Measurements from ENCODE around the gene BFSP1. TPM values are rescaled to one million over a fixed set of nuclear protein-coding genes. Genes with fewer than 3 reads are reported as not detected.

Gene BFSP1
- total RNA-seq, 1 donor from 2014 or later: 1.0 TPM

DNA sequence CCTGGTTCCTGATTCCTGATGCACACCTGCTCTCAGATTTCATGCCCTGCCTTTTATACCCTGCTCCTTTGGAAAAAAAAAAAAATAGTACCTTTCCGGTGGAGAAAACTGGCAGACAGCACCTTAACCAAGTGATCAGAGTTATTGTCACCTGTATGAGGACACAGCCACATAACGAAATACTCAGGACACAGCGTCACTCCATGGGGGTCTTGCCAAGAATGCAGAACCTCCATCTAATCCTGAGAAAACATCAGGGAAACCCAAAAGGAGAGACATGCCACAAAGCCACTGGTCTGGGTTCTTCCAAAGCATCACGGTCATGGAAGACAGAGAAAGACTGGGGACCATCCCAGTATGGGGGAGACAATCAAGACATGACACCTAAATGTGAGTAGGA, 29.1 kb downstream of the BFSP1 start:
- H3K9me3 ChIP-seq (ENCODE audit: control insufficient read depth in 3 of 3, low read length in 3 of 3): no peaks in the 10 kb centered on the region
- no peaks in the 10 kb centered on the region for H3K36me3 ChIP-seq (ENCODE audit: control insufficient read depth in 3 of 3, insufficient read depth in 3 of 3, low read length in 3 of 3)
- H3K4me3 ChIP-seq (ENCODE audit: low read length in 3 of 3): no peak overlapping the region
- H3K4me1 ChIP-seq (ENCODE audit: control insufficient read depth in 3 of 3, insufficient read depth in 3 of 3, low read length in 3 of 3): peaks cover 9 to 22% (median 10%) of the 10 kb centered on the region in 3 donors
- no peak overlapping the region for H3K9ac ChIP-seq (ENCODE audit: low read depth in 1 of 3, low read length in 3 of 3)
- no peaks in the 10 kb centered on the region for H3K27me3 ChIP-seq (ENCODE audit: control insufficient read depth in 3 of 3, insufficient read depth in 3 of 3, low read length in 3 of 3)
- no peak overlapping the region for H3K27ac ChIP-seq (ENCODE audit: low read depth, low read length)

DNA sequence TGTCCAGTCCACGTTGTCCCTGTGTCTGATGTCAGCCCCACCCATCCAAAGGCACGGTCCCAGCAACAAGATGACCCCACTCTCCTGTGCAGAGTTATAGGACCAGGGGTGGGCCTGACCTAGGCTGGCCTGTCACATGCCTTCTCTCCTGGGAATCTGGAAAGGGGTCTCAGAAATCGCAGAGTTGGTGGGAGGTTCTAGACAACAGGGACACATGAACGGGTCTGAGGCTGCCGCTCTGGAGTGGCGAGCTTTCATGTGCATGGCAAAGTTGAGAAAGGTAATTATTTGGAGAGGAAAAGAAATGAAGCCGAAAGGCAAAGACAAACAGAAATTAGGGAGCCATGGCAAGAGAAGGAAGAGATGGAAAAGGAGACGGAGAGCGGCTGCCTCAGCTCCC, 29.5 kb downstream of the BFSP1 start:
- no peaks in the 10 kb centered on the region for H3K9me3 ChIP-seq (ENCODE audit: control insufficient read depth in 3 of 3, low read length in 3 of 3)
- no peak overlapping the region for H3K27ac ChIP-seq (ENCODE audit: low read depth, low read length)
- H3K36me3 ChIP-seq (ENCODE audit: control insufficient read depth in 3 of 3, insufficient read depth in 3 of 3, low read length in 3 of 3): no peaks in the 10 kb centered on the region
- no peaks in the 10 kb centered on the region for H3K27me3 ChIP-seq (ENCODE audit: control insufficient read depth in 3 of 3, insufficient read depth in 3 of 3, low read length in 3 of 3)
- H3K4me1 ChIP-seq (ENCODE audit: control insufficient read depth in 3 of 3, insufficient read depth in 3 of 3, low read length in 3 of 3): peaks cover 9 to 22% (median 10%) of the 10 kb centered on the region in 3 donors
- no peak overlapping the region for H3K4me3 ChIP-seq (ENCODE audit: low read length in 3 of 3)
- H3K9ac ChIP-seq (ENCODE audit: low read depth in 1 of 3, low read length in 3 of 3): no peak overlapping the region

DNA sequence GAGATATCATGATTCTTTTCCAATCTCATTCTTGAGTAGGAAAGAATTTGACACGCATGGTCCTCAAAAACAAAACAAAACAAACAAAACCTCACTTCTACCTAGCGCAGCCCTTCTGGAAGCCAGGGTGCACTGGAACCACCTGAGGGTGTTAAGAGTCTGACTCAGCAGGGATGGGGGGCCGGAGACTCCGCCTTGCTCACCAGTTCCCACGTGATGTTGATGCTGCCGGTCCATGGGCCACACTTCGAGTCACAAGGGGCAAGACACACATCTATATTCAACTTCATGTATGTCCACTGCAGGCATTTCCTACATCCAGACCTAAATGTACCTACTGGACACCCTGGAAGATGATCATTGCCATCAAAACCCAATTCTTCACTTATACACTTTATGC, 30.4 kb downstream of the BFSP1 start:
- H3K27me3 ChIP-seq (ENCODE audit: control insufficient read depth in 3 of 3, insufficient read depth in 3 of 3, low read length in 3 of 3): no peaks in the 10 kb centered on the region
- H3K4me1 ChIP-seq (ENCODE audit: control insufficient read depth in 3 of 3, insufficient read depth in 3 of 3, low read length in 3 of 3): peaks cover 9 to 22% (median 10%) of the 10 kb centered on the region in 3 donors
- H3K27ac ChIP-seq (ENCODE audit: low read depth, low read length): no peak overlapping the region
- H3K9ac ChIP-seq (ENCODE audit: low read depth in 1 of 3, low read length in 3 of 3): no peak overlapping the region
- no peak overlapping the region for H3K4me3 ChIP-seq (ENCODE audit: low read length in 3 of 3)
- no peaks in the 10 kb centered on the region for H3K9me3 ChIP-seq (ENCODE audit: control insufficient read depth in 3 of 3, low read length in 3 of 3)
- no peaks in the 10 kb centered on the region for H3K36me3 ChIP-seq (ENCODE audit: control insufficient read depth in 3 of 3, insufficient read depth in 3 of 3, low read length in 3 of 3)

DNA sequence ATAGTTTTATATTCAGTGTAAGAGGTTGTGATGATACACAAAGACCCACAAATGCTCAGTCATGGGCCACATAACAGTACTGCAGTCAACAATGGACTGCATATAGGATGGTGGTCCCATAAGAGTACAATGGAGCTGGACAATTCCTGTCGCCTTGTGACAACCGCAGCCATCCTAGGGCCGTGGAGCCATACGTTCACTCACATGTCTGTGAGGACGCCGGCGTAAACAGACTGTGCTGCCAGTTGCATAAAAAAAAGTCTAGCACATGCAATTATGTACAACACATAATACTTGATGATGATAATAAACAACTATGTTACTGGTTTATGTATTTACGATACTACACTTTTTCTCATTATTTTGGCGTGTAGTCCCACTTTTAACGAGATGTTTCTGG, 30.9 kb downstream of the BFSP1 start:
- Histone ChIP-seq H3K4me1 (ENCODE audit: control insufficient read depth in 3 of 3, insufficient read depth in 3 of 3, low read length in 3 of 3) (peaks cover 6 to 18% (median 8%) of the 10 kb centered on the region in 3 donors), H3K9ac (ENCODE audit: low read depth in 1 of 3, low read length in 3 of 3) (no peak overlapping the region), H3K4me3 (ENCODE audit: low read length in 3 of 3) (no peak overlapping the region), H3K27ac (ENCODE audit: low read depth, low read length) (no peak overlapping the region), H3K27me3 (ENCODE audit: control insufficient read depth in 3 of 3, insufficient read depth in 3 of 3, low read length in 3 of 3) (peaks cover 0 to 2% (median 0%) of the 10 kb centered on the region in 3 donors), H3K9me3 (ENCODE audit: control insufficient read depth in 3 of 3, low read length in 3 of 3) (no peaks in the 10 kb centered on the region), H3K36me3 (ENCODE audit: control insufficient read depth in 3 of 3, insufficient read depth in 3 of 3, low read length in 3 of 3) (no peaks in the 10 kb centered on the region)

DNA sequence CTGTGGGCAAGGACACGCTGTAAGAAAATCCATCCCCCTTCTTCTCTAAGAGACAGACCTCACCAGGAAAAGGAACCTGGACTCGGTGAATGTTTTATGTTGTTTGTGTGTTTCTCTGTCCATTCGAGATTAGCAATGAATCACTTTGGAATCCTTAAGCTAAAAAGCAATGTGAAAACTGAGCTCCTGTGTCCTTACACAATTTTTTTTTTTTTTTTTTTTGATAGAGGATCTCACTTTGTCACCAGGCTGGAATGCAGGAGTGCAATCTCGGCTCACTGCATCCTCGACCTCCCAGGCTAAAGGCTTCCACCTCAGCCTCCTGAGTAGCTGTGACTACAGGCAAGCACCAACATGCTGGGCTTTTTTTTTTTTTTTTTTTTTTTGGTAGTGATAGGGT, 32.1 kb downstream of the BFSP1 start:
- no peak overlapping the region for H3K27ac ChIP-seq (ENCODE audit: low read depth, low read length)
- H3K4me1 ChIP-seq (ENCODE audit: control insufficient read depth in 3 of 3, insufficient read depth in 3 of 3, low read length in 3 of 3): peaks cover 0 to 10% (median 4%) of the 10 kb centered on the region in 3 donors

DNA sequence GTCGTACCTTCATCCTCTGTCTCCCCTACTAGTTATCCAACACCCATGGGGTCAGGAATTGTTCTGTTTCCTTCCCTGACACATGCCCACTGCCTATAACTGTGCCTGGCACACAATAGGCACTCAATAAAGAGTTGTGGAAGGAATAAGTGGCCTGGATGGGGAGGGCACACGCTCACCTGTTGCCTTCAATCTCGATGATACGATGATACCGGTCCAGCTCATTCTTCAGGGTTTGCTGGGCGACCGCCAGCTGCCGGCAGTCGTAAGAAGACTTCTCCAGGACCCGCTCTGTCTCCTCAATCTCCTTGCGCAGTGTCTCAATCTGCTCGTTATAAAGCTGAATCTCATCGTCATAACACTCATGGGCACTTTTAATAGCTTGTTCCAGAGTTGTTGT, 32.5 kb downstream of the BFSP1 start:
- H3K4me1 ChIP-seq (ENCODE audit: control insufficient read depth in 3 of 3, insufficient read depth in 3 of 3, low read length in 3 of 3): peaks cover 0 to 10% (median 4%) of the 10 kb centered on the region in 3 donors
- H3K4me3 ChIP-seq (ENCODE audit: low read length in 3 of 3): no peak overlapping the region
- H3K9ac ChIP-seq (ENCODE audit: low read depth in 1 of 3, low read length in 3 of 3): no peak overlapping the region
- no peak overlapping the region for H3K27ac ChIP-seq (ENCODE audit: low read depth, low read length)
- peaks cover 0 to 2% (median 0%) of the 10 kb centered on the region in 3 donors for H3K27me3 ChIP-seq (ENCODE audit: control insufficient read depth in 3 of 3, insufficient read depth in 3 of 3, low read length in 3 of 3)
- no peaks in the 10 kb centered on the region for H3K9me3 ChIP-seq (ENCODE audit: control insufficient read depth in 3 of 3, low read length in 3 of 3)
- H3K36me3 ChIP-seq (ENCODE audit: control insufficient read depth in 3 of 3, insufficient read depth in 3 of 3, low read length in 3 of 3): no peaks in the 10 kb centered on the region

More for the DNA sequence above, 32.1 kb downstream of the BFSP1 start:
- Histone ChIP-seq H3K4me3 (ENCODE audit: low read length in 3 of 3) (no peak overlapping the region), H3K9ac (ENCODE audit: low read depth in 1 of 3, low read length in 3 of 3) (no peak overlapping the region), H3K27me3 (ENCODE audit: control insufficient read depth in 3 of 3, insufficient read depth in 3 of 3, low read length in 3 of 3) (peaks cover 0 to 2% (median 0%) of the 10 kb centered on the region in 3 donors), H3K9me3 (ENCODE audit: control insufficient read depth in 3 of 3, low read length in 3 of 3) (no peaks in the 10 kb centered on the region), H3K36me3 (ENCODE audit: control insufficient read depth in 3 of 3, insufficient read depth in 3 of 3, low read length in 3 of 3) (no peaks in the 10 kb centered on the region)

DNA sequence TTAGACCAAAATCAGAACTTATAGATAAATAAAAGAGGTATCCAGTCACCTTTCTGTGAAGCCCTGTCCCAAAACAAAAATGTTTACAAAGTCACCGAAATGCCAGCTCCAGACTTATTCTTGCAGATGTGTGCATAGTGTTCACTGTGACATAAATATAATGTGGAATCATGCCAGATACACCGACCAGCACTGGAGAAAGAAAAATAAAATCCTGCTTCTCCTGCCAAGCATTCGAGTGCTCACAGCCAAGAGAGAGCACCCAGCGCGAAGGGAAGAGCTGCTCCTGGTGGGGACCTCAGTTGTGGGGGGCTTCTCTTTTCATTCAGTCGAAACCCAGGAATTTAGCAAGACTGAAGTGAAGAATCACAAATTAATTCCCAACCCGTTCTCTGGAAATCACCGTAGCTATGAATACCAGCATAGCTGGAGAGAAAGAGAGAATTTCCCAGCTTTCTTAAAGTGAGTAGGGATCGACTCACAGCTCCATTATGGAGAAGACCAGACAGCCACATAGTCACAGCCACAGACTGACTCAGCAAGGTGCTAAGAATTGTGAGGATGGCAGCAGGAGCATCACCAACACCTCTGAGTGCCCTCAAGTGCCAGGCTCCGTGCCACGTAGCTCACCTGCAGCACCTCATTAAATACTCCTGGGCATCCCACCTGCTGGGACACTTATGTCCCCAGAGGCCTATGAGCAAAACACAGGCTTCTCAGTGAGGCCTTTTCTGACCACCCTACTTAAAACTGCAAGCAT, 33.2 kb downstream of the BFSP1 start:
- Histone ChIP-seq H3K4me3 (ENCODE audit: low read length in 3 of 3) (no peak overlapping the region), H3K27me3 (ENCODE audit: control insufficient read depth in 3 of 3, insufficient read depth in 3 of 3, low read length in 3 of 3) (peaks cover 0 to 2% (median 0%) of the 10 kb centered on the region in 3 donors), H3K36me3 (ENCODE audit: control insufficient read depth in 3 of 3, insufficient read depth in 3 of 3, low read length in 3 of 3) (no peaks in the 10 kb centered on the region), H3K9me3 (ENCODE audit: control insufficient read depth in 3 of 3, low read length in 3 of 3) (no peaks in the 10 kb centered on the region), H3K27ac (ENCODE audit: low read depth, low read length) (no peak overlapping the region), H3K4me1 (ENCODE audit: control insufficient read depth in 3 of 3, insufficient read depth in 3 of 3, low read length in 3 of 3) (peaks cover 0 to 10% (median 4%) of the 10 kb centered on the region in 3 donors), H3K9ac (ENCODE audit: low read depth in 1 of 3, low read length in 3 of 3) (no peak overlapping the region)

DNA sequence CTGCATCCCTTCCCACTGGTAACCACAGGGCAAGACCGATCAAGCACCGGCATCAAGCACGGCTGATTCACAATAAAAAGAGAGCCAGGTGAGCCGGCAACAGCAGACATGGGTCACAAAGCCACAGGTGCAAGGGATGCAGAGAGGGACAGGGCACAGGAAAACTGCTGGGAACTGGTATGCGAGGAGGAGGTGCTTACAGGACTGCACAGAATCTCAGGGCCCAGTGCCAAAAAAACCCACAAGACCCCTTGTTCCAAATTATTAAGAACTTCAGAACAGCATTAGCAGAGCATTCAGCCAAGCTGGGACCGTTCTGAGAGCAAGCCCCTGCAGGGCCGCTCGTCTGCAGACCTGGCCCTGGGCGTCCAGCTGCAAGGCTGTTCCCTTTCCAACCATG, 35.4 kb downstream of the BFSP1 start:
- Histone ChIP-seq H3K27ac (ENCODE audit: low read depth, low read length) (no peak overlapping the region), H3K4me1 (ENCODE audit: control insufficient read depth in 3 of 3, insufficient read depth in 3 of 3, low read length in 3 of 3) (peaks cover 0 to 10% (median 4%) of the 10 kb centered on the region in 3 donors), H3K9ac (ENCODE audit: low read depth in 1 of 3, low read length in 3 of 3) (no peak overlapping the region), H3K36me3 (ENCODE audit: control insufficient read depth in 3 of 3, insufficient read depth in 3 of 3, low read length in 3 of 3) (no peaks in the 10 kb centered on the region), H3K4me3 (ENCODE audit: low read length in 3 of 3) (no peak overlapping the region), H3K27me3 (ENCODE audit: control insufficient read depth in 3 of 3, insufficient read depth in 3 of 3, low read length in 3 of 3) (peaks cover 0 to 2% (median 0%) of the 10 kb centered on the region in 3 donors), H3K9me3 (ENCODE audit: control insufficient read depth in 3 of 3, low read length in 3 of 3) (no peaks in the 10 kb centered on the region)

DNA sequence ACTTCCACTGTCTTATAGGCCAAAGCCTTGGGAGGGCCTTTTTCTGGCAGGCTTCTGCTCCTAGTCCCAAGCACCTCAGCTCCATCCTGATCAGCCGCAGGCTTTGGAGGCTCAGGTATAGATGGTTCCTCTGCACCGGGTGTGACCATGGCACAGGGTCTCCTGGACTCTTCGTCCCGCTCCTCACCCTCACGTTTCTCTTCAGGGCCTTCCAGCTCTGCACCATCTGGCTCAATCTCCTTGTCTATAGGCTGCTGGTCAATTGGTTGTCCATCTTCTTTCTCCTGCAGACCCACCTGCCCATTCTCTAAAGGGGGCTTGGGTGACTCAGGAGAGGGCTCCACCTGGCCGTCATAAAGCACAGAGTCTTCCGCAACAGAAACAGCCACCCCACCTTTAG, 37.0 kb downstream of the BFSP1 start:
- no peak overlapping the region for H3K4me3 ChIP-seq (ENCODE audit: low read length in 3 of 3)
- no peaks in the 10 kb centered on the region for H3K36me3 ChIP-seq (ENCODE audit: control insufficient read depth in 3 of 3, insufficient read depth in 3 of 3, low read length in 3 of 3)
- peaks cover 0 to 10% (median 4%) of the 10 kb centered on the region in 3 donors for H3K4me1 ChIP-seq (ENCODE audit: control insufficient read depth in 3 of 3, insufficient read depth in 3 of 3, low read length in 3 of 3)
- no peak overlapping the region for H3K27ac ChIP-seq (ENCODE audit: low read depth, low read length)
- H3K9me3 ChIP-seq (ENCODE audit: control insufficient read depth in 3 of 3, low read length in 3 of 3): no peaks in the 10 kb centered on the region
- no peak overlapping the region for H3K9ac ChIP-seq (ENCODE audit: low read depth in 1 of 3, low read length in 3 of 3)
- peaks cover 0 to 2% (median 0%) of the 10 kb centered on the region in 3 donors for H3K27me3 ChIP-seq (ENCODE audit: control insufficient read depth in 3 of 3, insufficient read depth in 3 of 3, low read length in 3 of 3)

DNA sequence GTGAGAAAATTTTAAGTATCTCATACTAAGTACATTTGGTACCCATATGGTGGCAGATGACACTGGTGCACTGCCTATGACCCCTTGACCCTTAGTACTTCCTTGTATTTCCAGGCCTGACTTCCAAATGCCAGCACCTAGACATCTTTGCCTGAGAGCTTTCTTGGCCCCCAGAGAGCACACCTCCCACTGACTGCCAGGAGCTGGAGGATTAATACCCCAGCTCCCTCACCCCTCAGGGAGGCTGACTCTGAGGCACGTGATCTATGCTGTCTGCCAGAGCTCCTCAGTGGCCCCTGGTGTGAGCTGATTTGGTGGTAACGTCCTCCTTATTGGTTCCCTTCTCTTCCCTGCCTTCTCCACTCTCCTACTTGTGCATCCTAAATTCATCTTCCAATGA, 38.0 kb downstream of the BFSP1 start:
- H3K36me3 ChIP-seq (ENCODE audit: control insufficient read depth in 3 of 3, insufficient read depth in 3 of 3, low read length in 3 of 3): no peaks in the 10 kb centered on the region
- no peak overlapping the region for H3K27ac ChIP-seq (ENCODE audit: low read depth, low read length)
- no peak overlapping the region for H3K9ac ChIP-seq (ENCODE audit: low read depth in 1 of 3, low read length in 3 of 3)
- H3K9me3 ChIP-seq (ENCODE audit: control insufficient read depth in 3 of 3, low read length in 3 of 3): no peaks in the 10 kb centered on the region
- peaks cover 0 to 2% (median 0%) of the 10 kb centered on the region in 3 donors for H3K27me3 ChIP-seq (ENCODE audit: control insufficient read depth in 3 of 3, insufficient read depth in 3 of 3, low read length in 3 of 3)
- peaks cover 0 to 4% (median 4%) of the 10 kb centered on the region in 3 donors for H3K4me1 ChIP-seq (ENCODE audit: control insufficient read depth in 3 of 3, insufficient read depth in 3 of 3, low read length in 3 of 3)
- H3K4me3 ChIP-seq (ENCODE audit: low read length in 3 of 3): no peak overlapping the region

Measured in skeletal muscle tissue (tissue), 4 donors.